Epidermal melanocyte (primary cell): ENCODE measurements around the gene DOCK1.

ENCODE experiments used
- DNase-seq: peaks from one replicate; pipeline ENCODE4 v3.0.0; 2011; ENCODE audit warnings: low spot score; ENCODE audit not compliant: insufficient read length

DOCK1 gene

DNA sequence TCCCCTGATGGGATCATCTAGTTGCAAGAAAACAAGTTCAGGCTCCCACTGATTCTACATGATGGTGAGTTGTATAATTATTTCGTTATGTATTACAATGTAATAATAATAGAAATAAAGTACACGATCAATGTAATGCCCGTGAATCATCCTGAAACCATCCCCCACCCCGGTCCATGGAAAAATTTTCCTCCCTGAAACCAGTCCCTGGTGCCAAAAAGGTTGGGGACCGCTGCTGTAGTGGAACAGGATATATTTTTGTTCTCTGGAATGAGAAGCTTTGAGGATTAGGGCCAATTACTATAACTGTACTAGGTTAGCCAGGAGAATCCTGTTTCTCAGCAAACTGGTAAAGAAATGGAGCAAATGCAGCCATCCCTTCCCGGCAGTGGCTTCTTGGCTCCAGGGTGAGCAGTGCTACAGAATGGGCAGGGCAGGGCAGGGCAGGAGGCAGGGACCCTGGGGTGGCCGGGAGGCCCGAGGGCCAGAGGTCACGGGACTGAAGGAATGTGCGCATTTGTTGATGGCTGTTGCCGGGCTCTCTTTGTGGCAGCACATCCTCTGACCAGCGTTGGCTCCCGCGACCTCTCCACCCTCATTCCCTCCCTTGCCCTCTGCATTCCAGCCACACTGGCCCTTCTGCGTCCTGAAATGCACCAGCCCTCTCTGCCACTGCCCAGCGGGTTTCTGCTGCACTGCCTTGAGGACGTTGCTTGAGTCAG is 481.5 kb downstream of the DOCK1 start:
- no peak for DNase-seq

DNA sequence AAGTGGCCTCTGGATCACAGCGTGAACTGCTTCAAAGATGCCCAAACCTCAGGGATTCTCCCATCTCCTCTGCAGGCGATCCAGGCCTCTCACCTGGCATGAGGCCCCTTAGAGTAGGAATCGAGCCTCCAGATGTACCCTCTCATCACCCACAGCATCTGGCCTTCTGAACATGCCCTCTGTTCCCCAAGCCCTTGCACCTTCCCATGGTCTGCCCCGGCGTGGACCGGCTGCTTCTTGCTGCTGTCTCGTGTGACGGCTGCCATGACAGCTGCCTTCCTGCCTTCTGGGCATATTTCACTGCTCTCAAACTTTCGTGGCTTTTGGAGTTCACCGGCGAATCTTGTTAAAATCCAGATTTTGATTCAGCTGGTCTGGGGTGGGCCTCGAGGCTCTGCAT is 486.6 kb downstream of the DOCK1 start:
- DNase-seq = no peak

DNA sequence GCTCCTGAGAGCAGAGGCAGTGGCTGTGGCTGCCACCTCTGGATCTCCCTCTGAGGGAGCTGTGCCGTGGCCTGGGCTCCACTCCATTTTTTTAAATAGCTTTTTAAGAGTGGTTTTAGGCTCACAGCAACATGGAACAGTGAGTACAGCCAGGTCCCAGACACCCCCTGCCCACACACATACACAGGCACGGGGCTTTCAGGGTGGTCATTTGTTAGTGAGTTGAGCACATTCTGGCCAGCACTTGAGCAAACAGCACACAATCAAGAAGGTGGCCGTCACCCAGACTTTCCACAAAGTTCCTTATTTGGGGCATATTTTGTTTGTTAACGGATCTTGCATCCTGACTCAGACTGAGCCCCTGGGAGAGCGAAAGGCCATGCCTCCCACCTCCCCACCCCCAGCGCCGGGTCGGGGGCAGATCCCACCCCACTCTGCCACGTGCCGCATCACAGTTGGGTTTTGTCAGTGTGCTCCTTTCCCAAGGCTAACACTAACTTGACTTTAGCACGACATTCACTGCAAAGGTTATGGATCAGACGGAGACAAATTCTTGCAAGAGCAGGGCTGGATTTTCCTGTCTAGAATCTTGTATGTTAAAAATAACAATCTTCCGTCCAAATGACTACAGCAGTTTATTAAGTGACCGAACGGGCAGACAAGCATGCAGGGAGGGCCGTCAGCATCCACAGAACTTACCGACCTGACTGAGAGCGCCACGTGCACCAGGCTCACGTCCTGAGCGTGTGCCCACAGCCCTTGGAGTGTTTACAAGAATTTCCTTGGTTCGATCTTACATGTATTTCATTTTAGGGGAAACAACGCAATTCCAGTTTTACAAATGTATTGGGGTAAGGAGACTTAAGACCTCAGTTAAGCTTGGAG is 487.4 kb downstream of the DOCK1 start:
- no peak for DNase-seq

DNA sequence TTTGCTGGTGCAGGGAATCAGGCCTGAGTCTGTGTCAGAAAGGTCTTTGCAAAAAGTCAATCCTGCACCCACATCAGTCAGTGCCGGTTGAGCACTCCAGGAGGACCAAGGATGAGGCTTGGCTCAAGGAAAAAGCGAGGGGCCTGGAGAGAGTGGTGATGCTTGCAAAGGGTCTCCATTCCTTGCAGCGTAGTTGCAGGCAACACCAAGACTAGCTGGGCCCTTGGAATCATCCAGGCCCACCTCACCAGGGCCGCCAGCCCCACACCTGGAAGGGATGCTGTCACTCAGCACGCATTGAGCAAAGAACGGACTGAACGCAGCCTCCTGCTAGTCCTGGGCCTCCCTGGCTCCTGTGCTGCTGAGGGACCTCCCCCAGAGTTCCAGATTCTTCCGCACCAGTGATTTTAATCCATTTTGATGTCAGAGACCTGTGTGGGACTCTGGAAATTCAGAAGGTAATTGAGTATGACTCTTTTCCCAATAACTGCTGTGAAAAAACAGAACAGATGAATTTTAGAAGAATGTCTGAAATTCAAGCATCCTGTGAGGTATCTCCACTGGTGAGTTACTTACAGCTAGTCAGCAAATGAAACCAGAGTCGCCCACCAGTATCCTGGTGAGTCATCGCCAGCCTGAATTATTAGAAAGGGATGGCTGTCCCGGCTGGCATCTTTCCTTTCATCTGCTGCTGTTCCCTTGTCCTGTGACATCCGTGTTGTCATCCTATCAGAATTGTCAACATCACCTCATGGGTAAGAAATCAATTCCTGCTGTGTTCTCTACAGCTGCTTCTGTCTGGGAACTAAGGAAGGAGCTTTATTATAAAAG is 493.1 kb downstream of the DOCK1 start:
- DNase-seq = no peak

DNA sequence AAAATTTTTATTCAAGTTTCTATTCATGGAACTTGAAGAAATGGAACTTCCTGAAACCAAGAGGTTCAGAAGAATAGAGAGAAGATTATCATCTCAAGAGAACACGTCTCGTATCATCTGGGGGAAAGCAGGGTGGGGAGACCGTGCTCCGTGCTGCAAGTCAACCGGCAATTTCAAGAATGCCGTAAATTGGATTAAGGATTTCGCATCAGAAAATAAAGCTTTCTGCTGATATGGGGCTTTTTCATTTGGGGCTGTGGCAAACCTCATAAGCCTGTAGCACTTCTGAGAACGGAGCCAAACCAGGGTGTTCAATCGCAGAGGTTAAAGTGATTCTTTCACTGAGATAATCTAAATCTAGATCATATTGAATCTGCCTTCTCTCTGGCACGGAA is 493.7 kb downstream of the DOCK1 start:
- DNase-seq = no peak

DNA sequence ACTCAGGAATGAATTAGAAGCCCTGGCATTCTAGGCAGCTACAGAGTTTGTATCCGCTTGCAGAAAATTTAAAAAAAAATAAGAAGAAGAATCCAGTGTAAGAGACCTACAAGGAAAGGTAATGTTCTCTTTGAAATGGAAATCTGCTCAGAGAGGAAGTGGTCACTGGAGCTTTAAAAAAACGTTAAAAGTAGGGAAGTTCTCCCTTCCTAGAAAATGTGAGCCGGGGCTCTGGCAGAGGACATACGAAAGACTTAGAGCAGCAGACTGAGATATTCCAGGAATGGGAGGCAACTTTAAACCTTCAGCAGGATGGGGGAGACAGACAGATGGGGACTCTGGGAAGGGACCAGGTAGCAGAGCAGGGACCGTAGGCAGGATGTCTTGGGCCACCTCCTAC is 494.4 kb downstream of the DOCK1 start:
- no peak for DNase-seq

DNA sequence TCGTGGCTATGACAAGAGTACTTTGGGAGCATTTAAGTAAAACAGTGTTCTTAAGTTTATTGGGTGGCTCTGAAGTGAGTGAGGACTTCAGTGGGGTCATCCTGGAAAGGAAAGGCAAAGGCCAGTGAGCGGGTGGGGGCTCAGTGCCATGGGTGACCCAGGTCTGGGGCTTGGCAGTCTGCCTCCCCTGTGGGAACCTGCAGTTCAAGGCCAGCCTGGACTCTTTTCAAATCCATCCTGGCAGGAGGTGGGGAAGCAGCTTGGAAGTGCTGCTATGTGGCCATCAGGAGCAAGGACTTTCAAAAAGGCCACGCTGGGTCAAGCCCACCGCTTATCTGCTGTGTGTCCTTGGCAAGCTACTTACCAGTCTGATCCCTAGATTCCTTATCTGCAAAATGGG is 495.0 kb downstream of the DOCK1 start:
- no peak for DNase-seq

DNA sequence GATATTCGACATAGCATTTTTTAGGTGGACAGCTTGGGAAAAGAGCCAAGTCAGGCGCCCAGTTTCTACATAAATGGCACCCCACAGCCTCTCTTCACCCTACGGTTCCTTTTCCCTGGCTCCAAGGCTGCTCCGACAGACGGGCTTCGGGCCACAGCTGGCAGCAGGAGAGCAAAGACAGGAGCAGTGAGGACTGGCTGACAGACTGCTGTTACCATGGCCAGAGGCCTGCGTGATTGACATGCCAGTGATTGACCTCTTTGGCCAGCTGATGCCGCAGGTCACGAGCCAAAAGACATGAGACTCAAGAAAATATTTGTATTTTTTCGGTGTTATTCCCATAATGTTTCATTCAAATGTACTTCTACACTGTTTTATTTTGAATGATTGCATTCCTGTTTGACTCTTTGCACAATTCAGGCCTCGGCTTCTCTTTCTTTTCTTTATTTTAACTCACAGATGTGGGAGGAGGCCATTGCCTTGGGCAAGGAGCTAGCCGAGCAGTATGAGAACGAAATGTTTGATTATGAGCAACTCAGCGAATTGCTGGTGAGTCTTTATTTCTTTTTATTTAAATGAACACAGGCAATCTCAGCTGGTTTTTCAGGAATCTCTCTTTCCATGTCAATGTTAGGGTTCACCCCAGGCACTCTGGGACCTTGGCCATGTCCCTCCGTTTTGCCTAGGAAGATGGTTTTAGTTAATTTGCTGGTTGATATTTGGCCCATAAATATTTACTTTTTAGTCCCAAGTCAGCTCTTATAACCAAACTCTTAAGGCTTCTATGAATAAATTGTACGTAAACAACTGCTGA is 497.6 kb downstream of the DOCK1 start:
- DNase-seq = peak; percentile 27

DNA sequence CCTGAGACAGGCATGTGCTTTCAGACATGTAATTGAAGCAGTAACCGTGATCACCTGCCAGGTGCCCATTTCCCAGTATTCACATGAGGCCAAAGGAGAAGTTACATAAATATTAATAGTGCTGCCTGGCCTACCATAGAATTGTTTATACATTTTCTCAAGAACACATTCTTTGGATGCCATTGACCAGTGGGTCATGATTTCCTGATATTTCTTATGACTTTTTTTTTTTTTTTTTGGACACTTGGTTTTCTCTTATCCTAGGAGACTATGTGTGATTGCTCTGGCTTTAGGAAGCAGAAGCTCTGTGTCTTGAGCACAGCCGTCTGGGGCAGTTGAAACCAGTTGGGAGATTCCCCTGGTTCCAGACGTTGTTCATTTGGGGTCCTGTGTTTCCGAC is 500.0 kb downstream of the DOCK1 start:
- DNase-seq = no peak

DNA sequence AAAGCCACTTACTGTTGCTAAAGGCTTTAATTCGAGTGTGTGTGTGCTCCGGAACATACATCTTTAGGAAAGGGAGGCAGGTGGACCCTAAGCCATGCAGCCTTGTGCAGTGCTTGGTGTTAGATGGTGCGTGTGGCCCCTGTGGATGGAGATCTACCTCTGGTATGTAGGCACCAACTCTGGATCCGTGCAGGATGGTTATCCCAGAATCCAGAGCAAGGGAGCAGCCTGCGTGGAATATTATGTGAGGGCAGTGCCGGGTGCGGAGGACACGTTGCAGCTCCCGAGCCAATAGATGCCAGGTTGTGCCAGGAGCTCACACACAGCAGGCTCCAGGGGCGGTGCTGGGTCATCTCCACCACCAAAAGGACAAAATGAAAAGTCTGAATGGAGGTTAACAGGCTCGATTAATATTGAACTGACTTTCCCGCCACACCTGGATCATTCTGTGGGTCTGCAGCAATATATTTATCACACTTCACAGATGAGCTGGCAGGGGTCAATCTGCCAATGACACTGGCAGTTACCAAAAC is 500.9 kb downstream of the DOCK1 start:
- no peak for DNase-seq

DNA sequence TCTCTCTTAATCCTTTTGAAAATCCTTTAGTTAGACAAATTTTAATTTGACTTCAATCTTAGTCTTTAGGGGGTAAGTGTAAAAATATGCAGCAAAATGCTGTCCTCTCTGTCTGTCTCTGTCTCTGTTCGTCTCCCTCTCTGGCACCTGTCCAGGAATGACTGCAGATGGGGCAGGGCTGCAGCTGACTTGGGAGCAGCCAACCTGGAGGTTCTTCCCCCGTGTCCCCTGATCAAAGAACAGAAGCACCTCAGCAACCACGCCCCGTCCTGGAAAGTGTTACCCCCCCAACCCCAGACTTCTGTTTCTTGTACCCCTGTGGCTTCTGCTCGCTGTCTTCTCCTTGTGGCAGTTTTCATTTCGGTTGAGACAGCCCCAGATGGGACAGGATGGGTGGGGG is 502.3 kb downstream of the DOCK1 start:
- no peak for DNase-seq

DNA sequence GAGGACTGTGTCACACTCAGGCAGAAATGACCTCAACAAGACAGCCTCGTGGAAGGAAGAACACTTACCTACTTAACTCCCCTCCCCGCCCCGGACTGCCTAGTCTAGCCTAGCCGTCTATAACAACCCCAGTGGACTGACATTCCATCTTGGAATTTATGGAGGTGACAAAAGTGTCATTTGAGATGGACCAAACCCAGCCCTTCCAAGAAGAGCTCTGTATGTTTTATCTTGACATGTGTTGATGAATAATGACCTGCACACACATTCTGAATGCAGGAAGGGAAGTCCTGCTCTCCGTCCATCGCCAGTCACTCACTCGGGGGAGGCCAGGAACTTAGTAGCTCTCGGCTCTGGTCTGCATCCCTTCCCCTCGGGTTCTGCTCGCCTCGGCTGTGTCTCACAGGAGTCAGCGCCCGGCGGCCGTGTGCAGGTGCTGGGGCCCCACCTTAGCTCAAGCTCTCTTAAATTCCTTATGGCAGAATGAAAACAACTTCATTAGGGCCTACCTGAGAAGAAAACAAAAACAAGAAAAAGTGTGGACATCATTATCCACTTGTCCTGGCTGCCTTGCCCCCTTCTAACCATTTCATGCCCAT is 503.0 kb downstream of the DOCK1 start:
- no peak for DNase-seq

DNA sequence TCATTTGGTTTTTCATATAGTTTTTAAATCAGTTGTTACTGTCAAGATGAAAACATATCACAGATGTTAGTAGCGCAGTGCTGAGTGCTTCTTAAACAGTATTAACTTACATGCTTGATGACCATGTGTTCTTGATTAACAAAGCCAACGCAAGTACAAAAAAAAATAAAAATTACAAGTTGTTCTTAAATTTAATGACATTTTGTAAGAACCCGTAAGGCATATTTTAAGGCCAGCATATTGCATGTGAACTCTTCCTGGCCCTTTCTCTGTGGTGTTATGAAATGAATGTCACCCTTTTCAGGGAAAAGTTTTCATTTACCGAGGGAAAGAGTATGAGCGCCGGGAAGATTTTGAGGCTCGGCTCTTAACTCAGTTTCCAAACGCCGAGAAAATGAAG is 503.5 kb downstream of the DOCK1 start:
- no peak for DNase-seq

DNA sequence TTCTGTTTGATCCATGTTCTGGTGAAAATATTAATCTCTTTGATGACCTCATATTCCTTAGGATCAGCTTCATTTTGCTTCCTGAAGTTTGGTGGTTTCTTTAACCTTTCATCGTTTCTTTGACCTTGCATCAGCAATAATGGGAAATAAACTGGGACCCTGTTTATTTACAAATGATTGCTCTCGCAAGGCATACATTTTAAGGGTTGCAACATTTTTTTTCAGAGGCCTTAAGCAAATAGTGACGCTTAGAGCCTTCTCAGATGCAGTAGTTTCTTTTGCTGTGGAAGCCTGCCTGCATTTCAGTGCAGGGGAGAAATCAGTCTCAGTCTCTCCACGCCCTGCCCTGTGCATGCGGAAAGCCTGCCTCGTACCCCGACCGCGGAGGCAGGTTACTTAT is 504.8 kb downstream of the DOCK1 start:
- DNase-seq = no peak

DNA sequence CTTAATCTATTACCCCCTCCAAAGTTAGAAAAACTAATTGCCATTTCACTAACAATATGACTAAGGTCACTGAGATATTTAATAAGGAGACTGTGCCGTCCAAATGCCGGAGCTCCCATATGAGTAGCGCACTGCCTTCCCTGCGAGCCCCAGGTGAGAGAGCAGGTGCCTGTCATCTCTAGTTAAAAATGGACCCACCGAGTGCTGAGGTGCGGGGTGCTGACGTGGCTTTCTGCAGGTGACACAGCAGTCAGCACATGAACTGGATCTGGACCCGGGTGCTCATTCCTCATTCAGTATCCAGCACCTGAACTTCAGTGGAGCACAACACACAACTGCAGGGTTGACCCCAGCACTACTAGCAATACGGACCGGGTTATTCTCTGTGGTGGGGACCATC is 505.8 kb downstream of the DOCK1 start:
- DNase-seq = no peak

DNA sequence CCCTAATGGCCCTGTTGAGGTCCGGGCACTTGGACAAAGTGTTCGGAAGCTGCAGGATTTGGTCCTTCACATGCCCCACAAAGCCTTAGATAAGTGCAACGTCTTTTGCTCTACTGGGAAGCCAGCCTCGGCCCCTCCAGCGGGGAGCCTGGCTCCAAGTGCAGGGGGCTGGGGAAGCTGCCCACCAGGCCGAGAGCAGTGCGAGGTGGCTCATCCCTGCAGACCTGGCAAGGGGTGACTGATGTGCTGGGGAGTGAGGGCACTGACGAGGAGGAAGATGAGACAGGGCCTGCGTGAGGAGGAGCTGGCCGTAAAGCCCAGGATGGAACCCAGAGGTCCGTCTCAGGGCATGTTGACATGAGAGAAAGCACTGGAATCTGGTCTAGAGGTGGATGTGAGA is 508.1 kb downstream of the DOCK1 start:
- no peak for DNase-seq

DNA sequence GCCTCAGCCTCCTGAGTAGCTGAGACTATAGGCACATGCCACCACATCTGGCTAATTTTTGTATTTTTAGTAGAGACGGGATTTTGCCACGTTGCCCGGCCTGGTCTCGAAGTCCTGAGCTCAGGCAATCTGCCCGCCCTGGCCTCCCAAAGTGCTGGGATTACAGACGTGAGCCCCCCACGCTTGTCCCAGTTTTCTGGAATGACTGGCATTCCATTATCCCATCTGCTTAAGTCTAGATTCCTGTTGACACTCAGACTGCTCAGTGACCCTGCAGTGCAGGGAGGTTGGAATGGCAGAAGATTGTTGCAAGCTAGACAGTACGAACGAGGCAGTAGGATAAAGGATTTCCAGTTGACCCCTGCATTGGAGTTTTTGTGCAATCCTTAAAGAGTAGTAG is 508.8 kb downstream of the DOCK1 start:
- no peak for DNase-seq

DNA sequence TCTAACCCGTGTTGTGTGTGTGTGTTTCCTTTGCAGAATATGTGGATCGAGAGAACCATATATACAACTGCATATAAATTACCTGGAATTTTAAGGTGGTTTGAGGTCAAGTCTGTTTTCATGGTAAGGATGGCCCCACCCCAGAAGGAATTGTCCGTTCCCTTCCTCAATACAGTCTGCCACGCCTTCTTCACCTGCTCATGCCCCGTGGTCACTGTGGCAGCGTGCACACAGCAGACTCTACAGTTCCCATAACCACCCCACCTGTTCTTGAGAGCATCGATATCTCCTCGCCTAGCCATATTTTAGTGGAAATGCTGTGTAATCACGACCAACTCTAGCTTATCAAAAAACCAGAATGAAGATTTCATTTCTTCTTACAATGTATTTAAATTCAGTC is 509.9 kb downstream of the DOCK1 start:
- no peak for DNase-seq

DNA sequence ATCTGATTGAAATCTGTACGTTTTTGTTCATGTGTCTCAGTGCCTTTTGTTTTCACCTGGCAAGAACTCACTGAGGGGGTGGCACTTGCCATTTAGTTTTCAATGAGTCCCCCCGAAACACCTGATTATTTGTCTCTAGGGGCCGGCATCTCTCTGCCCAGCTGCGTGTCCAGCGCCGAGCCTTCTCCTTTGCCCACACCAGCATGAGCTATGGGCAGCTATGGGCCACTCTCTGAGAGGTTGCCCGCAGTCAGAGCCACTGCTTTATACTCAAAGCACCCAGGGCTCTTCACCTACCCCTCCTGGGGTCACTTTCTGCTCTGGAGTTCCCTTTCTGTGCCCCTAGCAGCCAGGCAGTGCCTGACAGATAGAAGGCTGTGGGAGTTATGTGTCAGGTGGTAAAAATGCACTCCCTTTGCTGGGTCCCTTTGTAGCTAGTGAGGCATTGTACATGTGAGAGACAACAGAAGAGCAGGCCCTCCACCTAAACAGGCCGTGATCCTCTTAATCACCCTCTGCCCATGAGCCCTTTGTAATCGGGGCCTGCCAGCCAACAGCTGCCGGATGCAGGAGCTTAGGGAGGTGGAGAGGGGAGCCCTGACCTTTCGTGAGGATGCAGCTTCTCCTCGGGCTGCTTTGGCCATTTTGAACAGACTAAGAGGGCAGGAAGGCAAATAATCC is 510.8 kb downstream of the DOCK1 start:
- no peak for DNase-seq

DNA sequence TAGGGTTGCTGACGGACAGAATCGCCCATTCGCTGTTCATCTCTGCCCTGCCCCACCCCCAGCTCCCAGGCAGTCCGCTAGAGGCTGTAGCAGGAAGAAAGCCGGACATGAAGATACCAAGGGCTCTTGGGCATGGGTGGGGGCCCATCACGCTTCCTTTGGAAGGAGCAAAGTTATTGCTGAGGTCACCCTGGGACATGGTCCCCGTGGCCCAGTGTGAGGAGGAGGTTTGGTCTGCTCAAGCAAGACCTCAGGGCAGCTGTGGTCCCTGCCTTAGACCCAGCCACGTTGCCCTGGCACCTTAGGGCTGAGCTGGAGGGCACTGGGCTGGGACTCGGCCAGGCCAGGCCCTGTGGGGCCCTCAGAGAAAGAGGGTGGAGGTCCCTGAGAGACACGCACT is 511.8 kb downstream of the DOCK1 start:
- DNase-seq = no peak
